Skeletal muscle satellite cell (primary cell): ENCODE results near the gene OR2L13. TPM values are rescaled to one million over a fixed set of nuclear protein-coding genes. Genes with fewer than 3 reads are reported as not detected.

ENCODE experiments used
- H3K27me3 ChIP-seq: 2 replicates; pipeline ENCODE4 v1.7.0; 2013; ENCODE audit warnings: low read length; ENCODE audit not compliant: control insufficient read depth, insufficient read depth
- H3K36me3 ChIP-seq: 2 replicates; pipeline ENCODE4 v1.7.0; 2013; ENCODE audit warnings: mild to moderate bottlenecking, control low read depth, low read length; ENCODE audit not compliant: insufficient read depth
- H3K4me1 ChIP-seq: 2 replicates; pipeline ENCODE4 v1.7.0; 2013; ENCODE audit warnings: low read length; ENCODE audit not compliant: control insufficient read depth, insufficient read depth
- H3K4me2 ChIP-seq: 2 replicates; pipeline ENCODE4 v1.7.0; 2013; ENCODE audit warnings: mild to moderate bottlenecking, low read length
- H3K4me3 ChIP-seq: 2 replicates; pipeline ENCODE4 v1.7.0; 2013; ENCODE audit warnings: low read length
- H3K9ac ChIP-seq: 2 replicates; pipeline ENCODE4 v1.7.0; 2013; ENCODE audit warnings: mild to moderate bottlenecking, low read depth, low read length, moderate library complexity
- H3K9me3 ChIP-seq: replicated peaks from 2 replicates; pipeline ENCODE4 v1.7.0; 2013; ENCODE audit warnings: mild to moderate bottlenecking, control low read depth, low read length
- small RNA-seq: library from RNA; depleted of rRNA; stranded (forward); fragments of <200 nt; gene quantifications from one replicate; pipeline ENCODE3, GENCODE V24; 2012

The OR2L13 gene

GRCh38 chr1:248114890-248115289 lies 19.9 kb downstream of the OR2L13 start:
- no peak overlapping the region for H3K4me2 ChIP-seq
- no peaks in the 10 kb centered on the region for H3K36me3 ChIP-seq
- H3K4me3 ChIP-seq, result no peak overlapping the region
- H3K9ac ChIP-seq, result no peak overlapping the region
- H3K9me3 ChIP-seq, result peaks cover 5% of the 10 kb centered on the region
- H3K4me1 ChIP-seq, result no peaks in the 10 kb centered on the region
- H3K27me3 ChIP-seq, result no peaks in the 10 kb centered on the region

GRCh38 chr1:248127653-248128052 lies 32.7 kb downstream of the OR2L13 start:
- Histone ChIP-seq H3K4me2 (no peak overlapping the region), H3K36me3 (no peaks in the 10 kb centered on the region), H3K27me3 (no peaks in the 10 kb centered on the region), H3K9ac (no peak overlapping the region), H3K4me3 (no peak overlapping the region), H3K4me1 (no peaks in the 10 kb centered on the region), H3K9me3 (peaks cover 3% of the 10 kb centered on the region)

GRCh38 chr1:248136811-248137210 lies 41.8 kb downstream of the OR2L13 start:
- H3K9ac ChIP-seq, result no peak overlapping the region
- no peak overlapping the region for H3K4me2 ChIP-seq
- no peaks in the 10 kb centered on the region for H3K4me1 ChIP-seq
- H3K4me3 ChIP-seq, result no peak overlapping the region
- no peaks in the 10 kb centered on the region for H3K27me3 ChIP-seq
- H3K36me3 ChIP-seq, result no peaks in the 10 kb centered on the region
- no peaks in the 10 kb centered on the region for H3K9me3 ChIP-seq

- H3K4me3 ChIP-seq, result no peak overlapping the region
- no peaks in the 10 kb centered on the region for H3K9me3 ChIP-seq
These were observed 45.9 kb downstream of the OR2L13 start for GRCh38 chr1:248140846-248141245.

GRCh38 chr1:248143311-248143710 lies 48.3 kb downstream of the OR2L13 start:
- H3K9ac ChIP-seq, result no peak overlapping the region
- no peaks in the 10 kb centered on the region for H3K4me1 ChIP-seq
- no peaks in the 10 kb centered on the region for H3K36me3 ChIP-seq
- peaks cover 3% of the 10 kb centered on the region for H3K9me3 ChIP-seq
- no peaks in the 10 kb centered on the region for H3K27me3 ChIP-seq
- no peak overlapping the region for H3K4me3 ChIP-seq
- no peak overlapping the region for H3K4me2 ChIP-seq

More at GRCh38 chr1:248140846-248141245, 45.9 kb downstream of the OR2L13 start:
- H3K4me1 ChIP-seq, result no peaks in the 10 kb centered on the region
- no peak overlapping the region for H3K9ac ChIP-seq
- no peak overlapping the region for H3K4me2 ChIP-seq
- no peaks in the 10 kb centered on the region for H3K36me3 ChIP-seq
- H3K27me3 ChIP-seq, result no peaks in the 10 kb centered on the region

GRCh38 chr1:248144513-248145198 lies 49.7 kb downstream of the OR2L13 start, which contains the start of gene OR2M5:
Gene OR2M5 (plus strand): TSS chr1:248145148. CDS start chr1:248145148, 0 bp downstream.
- Histone ChIP-seq H3K4me2 (no peak within 1 kb of the TSS), H3K36me3 (no peaks in the 10 kb centered on the region), H3K4me1 (no peaks in the 10 kb centered on the region), H3K4me3 (no peak within 1 kb of the TSS), H3K9me3 (peaks cover 3% of the 10 kb centered on the region), H3K27me3 (no peaks in the 10 kb centered on the region), H3K9ac (no peak within 1 kb of the TSS)

Small RNA genes within 50 kb of the gene (small RNA-seq; reads per million reads assigned to genes)
- gene RF00019, result not detected
